Ectodermal cell (in vitro differentiated cells): ENCODE measurements around the gene KDM1A.

Experiments
- H3K27ac ChIP-seq: 2 replicates; pipeline ENCODE4 v1.7.0; 2013; ENCODE audit warnings: mild to moderate bottlenecking, low read depth, low read length; ENCODE audit not compliant: insufficient read depth, poor library complexity, severe bottlenecking
- H3K27me3 ChIP-seq: 2 replicates; pipeline ENCODE4 v1.7.0; 2013; ENCODE audit warnings: mild to moderate bottlenecking, low read length; ENCODE audit not compliant: insufficient read depth, control insufficient read depth, poor library complexity, severe bottlenecking
- H3K36me3 ChIP-seq: one replicate; pipeline ENCODE4 v1.7.0; 2013; ENCODE audit warnings: low read length; ENCODE audit not compliant: control insufficient read depth, insufficient read depth
- H3K4me1 ChIP-seq: one replicate; pipeline ENCODE4 v1.7.0; 2013; ENCODE audit warnings: low read length; ENCODE audit not compliant: control insufficient read depth, insufficient read depth
- H3K4me3 ChIP-seq: 2 replicates; pipeline ENCODE4 v1.7.0; 2013; ENCODE audit warnings: low read depth, low read length, control low read depth; ENCODE audit not compliant: insufficient read depth
- H3K9me3 ChIP-seq: 2 replicates; pipeline ENCODE4 v1.7.0; 2013; ENCODE audit warnings: mild to moderate bottlenecking, low read length, moderate library complexity; ENCODE audit not compliant: control insufficient read depth
- WGBS, 2 experiments: methylation state at CpG; one replicate each; pipeline ENCODE4 v1.1.7; 2013; ENCODE audit warnings: missing lambda C conversion rate in 2 of 2; 5-methylcytosine and 5-hydroxymethylcytosine counted together

Gene KDM1A

GRCh38 chr1:23132033-23132432 lies 112.8 kb downstream of the KDM1A start:
- 91 to 100% methylated on average over 1 of the region's 1 CpG for WGBS, 2 experiments
- Histone ChIP-seq H3K9me3 (no peaks in the 10 kb centered on the region), H3K27me3 (no peaks in the 10 kb centered on the region), H3K4me1 (no peaks in the 10 kb centered on the region), H3K36me3 (no peaks in the 10 kb centered on the region), H3K4me3 (no peak overlapping the region), H3K27ac (no peak overlapping the region)
